ENCODE results near the gene RNU1-3.
"Not testable (repeated sequence)": the region's sequence is repeated elsewhere in the genome, so short reads cannot be mapped to it uniquely, and the experiment has no call there.

RNU1-3 gene

DNA sequence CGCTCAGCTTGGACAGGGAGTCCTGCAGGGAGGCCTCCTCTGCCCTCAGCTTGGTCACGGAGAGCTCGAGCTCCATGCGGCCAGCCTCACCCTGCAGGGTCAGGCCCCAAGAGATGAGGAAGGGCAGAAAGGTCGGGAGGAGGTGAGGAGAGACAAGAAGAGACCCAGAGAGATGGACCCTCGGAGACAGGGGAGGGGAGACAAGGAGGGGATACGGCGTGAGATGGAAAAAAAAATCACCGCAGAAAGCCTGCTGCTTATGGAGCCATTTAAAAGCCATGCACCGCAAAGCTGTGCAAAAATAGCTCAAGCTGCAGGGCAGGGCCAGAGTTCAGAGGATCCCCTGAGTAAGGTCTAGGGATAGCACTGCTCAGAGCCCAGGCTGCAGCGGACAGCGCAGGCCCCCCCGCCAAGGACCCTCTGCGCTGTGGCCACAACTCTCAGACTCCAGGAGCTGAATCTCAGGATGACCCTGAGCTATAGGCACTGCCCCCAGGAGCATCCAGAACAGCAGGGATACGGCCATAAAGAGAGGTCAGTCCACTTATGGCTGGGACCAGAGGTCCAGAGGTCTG, 40.3 kb downstream of the RNU1-3 start:
- not testable (repeated sequence) for H3K9ac ChIP-seq (ENCODE audit: low read depth, low read length); H3K9me3 ChIP-seq (ENCODE audit: control insufficient read depth, insufficient read depth, low read length); H3K4me1 ChIP-seq (ENCODE audit: insufficient read depth, low read length); H3K36me3 ChIP-seq (ENCODE audit: insufficient read depth, low read length)

- Histone ChIP-seq H3K9me3 (ENCODE audit: control insufficient read depth, insufficient read depth, low read length) (no peaks in the 10 kb centered on the region), H3K36me3 (ENCODE audit: insufficient read depth, low read length) (0 out of 2 replicates have a peak, but pooled peaks cover 4% of the 10 kb centered on the region), H3K9ac (ENCODE audit: low read depth, low read length) (no peak overlapping the region)
Measured at GRCh38 chr1:16625497-16626408, 41.0 kb downstream of the RNU1-3 start.

DNA sequence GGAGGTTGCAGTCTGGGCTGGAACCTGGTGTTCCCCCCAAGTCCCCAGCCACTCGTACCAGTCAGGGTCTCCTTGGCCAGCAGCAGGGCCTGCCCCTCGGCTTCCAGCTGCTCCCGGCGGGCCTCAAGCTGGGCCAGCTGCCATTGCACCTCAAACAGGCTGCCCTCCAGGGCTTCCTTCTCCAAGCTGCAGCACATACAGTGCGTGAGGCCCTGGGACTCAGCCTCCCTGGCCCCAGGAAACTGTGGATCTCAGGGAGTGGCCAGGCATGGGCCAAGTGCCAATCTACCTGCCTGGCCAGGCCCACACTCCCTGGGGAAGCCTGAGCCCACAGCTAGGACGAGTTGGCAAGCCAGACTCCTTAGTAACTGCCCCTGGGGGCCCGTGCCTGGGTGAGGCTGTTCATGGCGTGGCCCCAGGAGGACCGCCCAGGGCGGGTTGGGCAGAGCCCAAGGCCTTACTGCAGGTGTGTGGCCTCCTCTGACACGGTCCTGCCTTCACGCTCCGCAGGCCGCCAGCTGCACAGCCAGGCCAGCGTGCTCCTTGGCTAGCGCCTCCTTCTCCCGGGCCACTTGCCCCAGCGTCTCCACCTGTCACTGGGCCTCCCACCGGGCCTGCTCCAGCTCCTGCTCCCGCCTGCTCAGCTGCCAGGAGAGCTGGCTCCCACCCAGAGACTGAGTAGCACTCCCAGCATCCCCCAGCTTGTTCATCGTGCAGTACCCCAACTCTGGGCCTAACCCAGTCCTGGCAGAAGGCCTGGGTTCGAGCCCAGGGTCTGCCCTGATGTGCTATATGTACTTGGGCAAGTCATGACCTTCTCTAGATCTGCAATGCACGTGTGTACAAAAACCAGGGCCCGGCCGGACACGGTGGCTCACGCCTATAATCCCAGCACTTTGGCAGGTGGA, 42.7 kb downstream of the RNU1-3 start:
- not testable (repeated sequence) for H3K36me3 ChIP-seq (ENCODE audit: insufficient read depth, low read length); H3K4me1 ChIP-seq (ENCODE audit: insufficient read depth, low read length); H3K9ac ChIP-seq (ENCODE audit: low read depth, low read length); H3K9me3 ChIP-seq (ENCODE audit: control insufficient read depth, insufficient read depth, low read length)

More at GRCh38 chr1:16625497-16626408, 41.0 kb downstream of the RNU1-3 start:
- no peaks in the 10 kb centered on the region; the same call in 1 of the 2 replicates for H3K4me1 ChIP-seq (ENCODE audit: insufficient read depth, low read length)

DNA sequence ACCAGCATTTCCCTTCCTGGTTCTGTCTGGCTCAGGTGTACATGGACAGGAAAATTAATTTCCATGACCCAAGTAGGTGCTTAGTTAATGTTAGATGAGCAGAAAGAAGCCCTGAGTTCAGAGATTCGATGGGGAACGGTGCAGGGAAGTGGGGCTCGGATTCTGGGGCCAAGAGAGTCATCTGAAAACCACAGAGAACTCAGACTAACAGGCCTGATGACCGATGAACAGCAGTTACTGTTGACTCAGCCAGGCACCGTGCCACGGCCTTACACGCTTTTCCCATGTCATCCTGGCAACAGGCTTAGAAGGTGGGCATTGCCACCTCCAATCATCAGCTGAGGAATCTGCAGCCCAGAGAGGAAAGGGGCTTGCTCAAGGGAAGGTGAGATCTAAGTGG, 43.4 kb downstream of the RNU1-3 start:
- H3K4me1 ChIP-seq (ENCODE audit: insufficient read depth, low read length); H3K9me3 ChIP-seq (ENCODE audit: control insufficient read depth, insufficient read depth, low read length); H3K9ac ChIP-seq (ENCODE audit: low read depth, low read length); H3K36me3 ChIP-seq (ENCODE audit: insufficient read depth, low read length): not testable (repeated sequence)

DNA sequence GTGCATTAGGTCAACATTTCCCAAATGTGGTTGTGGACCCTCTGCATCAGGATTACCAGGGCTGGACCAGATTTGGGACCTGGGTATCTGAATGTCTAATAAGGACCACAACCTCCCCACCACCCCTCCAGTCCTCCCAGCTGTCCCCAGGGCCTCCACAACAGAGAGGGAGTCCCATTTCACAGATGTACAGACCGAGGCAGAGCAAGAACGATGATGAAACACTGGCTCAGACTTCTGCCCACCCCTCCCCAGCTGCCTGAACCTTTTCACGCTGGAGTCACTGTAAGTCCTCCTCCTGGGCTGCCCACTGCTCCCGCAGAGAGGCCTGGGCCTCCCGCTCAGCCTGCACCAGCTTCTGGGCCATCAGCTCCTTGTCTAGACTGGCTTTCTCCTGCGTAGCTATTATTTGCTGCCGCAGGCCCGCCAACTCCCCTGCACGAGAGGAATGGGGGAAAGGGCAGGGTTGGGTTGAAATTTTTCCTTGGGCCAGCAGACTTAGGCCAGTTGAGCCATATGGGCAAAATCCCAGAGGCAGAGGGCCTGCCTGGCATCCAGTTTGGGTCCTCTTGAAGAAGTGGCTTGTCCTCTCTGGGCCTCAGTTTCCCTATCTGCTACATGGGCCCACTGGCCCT, 45.0 kb downstream of the RNU1-3 start:
- not testable (repeated sequence) for H3K4me1 ChIP-seq (ENCODE audit: insufficient read depth, low read length); H3K36me3 ChIP-seq (ENCODE audit: insufficient read depth, low read length); H3K9me3 ChIP-seq (ENCODE audit: control insufficient read depth, insufficient read depth, low read length); H3K9ac ChIP-seq (ENCODE audit: low read depth, low read length)

GRCh38 chr1:16621300-16621658, 45.5 kb downstream of the RNU1-3 start:
- Histone ChIP-seq H3K36me3 (ENCODE audit: insufficient read depth, low read length) (0 out of 2 replicates have a peak, but pooled peaks cover 4% of the 10 kb centered on the region), H3K9me3 (ENCODE audit: control insufficient read depth, insufficient read depth, low read length) (no peaks in the 10 kb centered on the region), H3K9ac (ENCODE audit: low read depth, low read length) (no peak overlapping the region), H3K4me1 (ENCODE audit: insufficient read depth, low read length) (peaks cover 8% of the 10 kb centered on the region; the same call in 1 of the 2 replicates)

DNA sequence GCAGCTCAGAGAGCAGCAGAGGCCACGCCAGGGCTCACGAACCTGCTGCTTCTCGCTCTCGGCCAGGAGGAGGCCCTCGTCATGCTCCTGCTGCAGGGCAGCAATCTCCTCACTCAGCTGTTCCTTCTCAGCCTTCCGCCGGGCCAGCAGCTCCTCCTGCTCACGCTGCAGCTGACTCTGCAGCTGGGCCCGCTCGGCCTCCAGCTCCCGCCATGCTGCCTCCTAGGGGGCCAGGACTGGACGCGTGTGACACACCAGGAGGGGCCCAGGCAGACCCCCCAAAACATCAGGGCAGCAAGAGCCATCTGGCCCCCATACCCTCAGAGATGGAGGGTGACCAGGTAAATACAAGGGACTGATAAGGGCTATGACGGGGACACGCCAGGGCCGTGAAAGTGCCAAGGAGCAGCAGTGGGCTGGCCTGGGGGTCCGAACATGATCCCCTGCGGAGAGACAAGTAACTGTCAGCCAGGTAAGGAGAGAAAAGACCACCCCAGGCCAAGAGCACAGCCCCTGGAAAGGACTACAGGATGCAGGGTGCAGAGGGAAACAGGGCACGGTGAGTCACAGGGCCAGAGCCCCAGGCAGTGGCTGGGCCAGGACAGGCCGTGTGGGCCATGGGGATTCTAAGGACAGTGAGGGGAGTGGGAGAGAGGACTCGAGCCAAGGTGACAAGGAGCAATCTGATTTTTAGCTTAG, 46.8 kb downstream of the RNU1-3 start:
- not testable (repeated sequence) for H3K9me3 ChIP-seq (ENCODE audit: control insufficient read depth, insufficient read depth, low read length); H3K4me1 ChIP-seq (ENCODE audit: insufficient read depth, low read length); H3K9ac ChIP-seq (ENCODE audit: low read depth, low read length); H3K36me3 ChIP-seq (ENCODE audit: insufficient read depth, low read length)

GRCh38 chr1:16618719-16619118, 48.0 kb downstream of the RNU1-3 start:
- Histone ChIP-seq H3K9ac (ENCODE audit: low read depth, low read length) (no peak overlapping the region), H3K4me1 (ENCODE audit: insufficient read depth, low read length) (peaks cover 8% of the 10 kb centered on the region; the same call in 1 of the 2 replicates), H3K36me3 (ENCODE audit: insufficient read depth, low read length) (no peaks in the 10 kb centered on the region), H3K9me3 (ENCODE audit: control insufficient read depth, insufficient read depth, low read length) (no peaks in the 10 kb centered on the region)

- H3K9me3 ChIP-seq (ENCODE audit: control insufficient read depth, insufficient read depth, low read length) = no peaks in the 10 kb centered on the region
- no peak overlapping the region for H3K9ac ChIP-seq (ENCODE audit: low read depth, low read length)
- H3K36me3 ChIP-seq (ENCODE audit: insufficient read depth, low read length) = no peaks in the 10 kb centered on the region
- peaks cover 8% of the 10 kb centered on the region; the same call in 1 of the 2 replicates for H3K4me1 ChIP-seq (ENCODE audit: insufficient read depth, low read length)
Measured at GRCh38 chr1:16617778-16618580, 48.8 kb downstream of the RNU1-3 start.

GRCh38 chr1:16617114-16617631, 49.6 kb downstream of the RNU1-3 start:
- no peaks in the 10 kb centered on the region for H3K9me3 ChIP-seq (ENCODE audit: control insufficient read depth, insufficient read depth, low read length)
- peaks cover 8% of the 10 kb centered on the region; the same call in 1 of the 2 replicates for H3K4me1 ChIP-seq (ENCODE audit: insufficient read depth, low read length)
- no peak overlapping the region for H3K9ac ChIP-seq (ENCODE audit: low read depth, low read length)
- H3K36me3 ChIP-seq (ENCODE audit: insufficient read depth, low read length) = no peaks in the 10 kb centered on the region
